ENCODE data around the gene LIG3.
A peak's percentile ranks its signal among the peaks of the same experiment; 100 is the strongest.
"Not testable (repeated sequence)": the region's sequence is repeated elsewhere in the genome, so short reads cannot be mapped to it uniquely, and the experiment has no call there.

The LIG3 gene

GRCh38 chr17:34980353-34980680 lies at the start of gene LIG3:
Gene LIG3 (plus strand): TSS chr17:34980512. CDS start chr17:34983006, 2,494 bp downstream.
- peak within 1 kb of the TSS; percentile 73 for H3K4me3 ChIP-seq (ENCODE audit: low read length)
- peak; percentile 74 for DNase-seq (ENCODE audit: low read depth)
- no peak for TF ChIP-seq CTCF (conservative IDR thresholded peaks at IDR 0.05; ENCODE audit: low read depth, low read length)

- not testable (repeated sequence) for DNase-seq (ENCODE audit: low read depth); H3K4me3 ChIP-seq (ENCODE audit: low read length)
These were observed 29.5 kb upstream of the LIG3 start for GRCh38 chr17:34950780-34951179.

- H3K4me3 ChIP-seq (ENCODE audit: low read length), result no peak overlapping the region
- DNase-seq (ENCODE audit: low read depth), result no peak
- no peak for TF ChIP-seq CTCF (conservative IDR thresholded peaks at IDR 0.05; ENCODE audit: low read depth, low read length)
These were observed 21.9 kb upstream of the LIG3 start for GRCh38 chr17:34958438-34958837.

GRCh38 chr17:34961093-34961911 lies 19.0 kb upstream of the LIG3 start, which contains the start of the genes CCT6B and ZNF830:
Gene CCT6B (minus strand): TSS chr17:34961460. CDS start chr17:34961393, 67 bp downstream.
Gene ZNF830 (plus strand): TSS chr17:34961540. CDS start chr17:34961567, 27 bp downstream.
- no peak for TF ChIP-seq CTCF (conservative IDR thresholded peaks at IDR 0.05; ENCODE audit: low read depth, low read length)
- peak; percentile 82 for DNase-seq (ENCODE audit: low read depth)

GRCh38 chr17:34974179-34974578 lies 6.1 kb upstream of the LIG3 start:
- no peak for DNase-seq (ENCODE audit: low read depth)
- TF ChIP-seq CTCF (conservative IDR thresholded peaks at IDR 0.05; ENCODE audit: low read depth, low read length), result no peak
- H3K4me3 ChIP-seq (ENCODE audit: low read length), result no peak overlapping the region

More at GRCh38 chr17:34961093-34961911, 19.0 kb upstream of the LIG3 start, which contains the start of the genes CCT6B and ZNF830:
- peak within 1 kb of the TSS; percentile 99 for H3K4me3 ChIP-seq (ENCODE audit: low read length)

- no peak overlapping the region for H3K4me3 ChIP-seq (ENCODE audit: low read length)
These were observed 5.2 kb upstream of the LIG3 start for GRCh38 chr17:34974794-34975785.

More at GRCh38 chr17:34974794-34975785, 5.2 kb upstream of the LIG3 start:
- no peak for DNase-seq (ENCODE audit: low read depth)
- no peak for TF ChIP-seq CTCF (conservative IDR thresholded peaks at IDR 0.05; ENCODE audit: low read depth, low read length)

Data from retinal pigment epithelial cell (primary cell).